Heart right ventricle (tissue), 16 donors: ENCODE data around the gene GTPBP4. TPM values are rescaled to one million over a fixed set of nuclear protein-coding genes. Genes with fewer than 3 reads are reported as not detected.

Experiments
- ATAC-seq, 8 donors: fragments of 200-7000 bp; cut with Tn5 transposase; one replicate each; pipeline ENCODE4 v1.9.1; 2020; ENCODE audit warnings: mild to moderate bottlenecking in 8 of 8, moderate library complexity in 8 of 8, moderate number of reproducible peaks in 1 of 8
- DNase-seq, 2 donors: peaks; one replicate each; pipeline ENCODE4 v3.0.0-alpha.2; 2020
- H3K27ac ChIP-seq, 10 donors: fragments of 200-600 bp; sonication (generic) in 2 of 10; one replicate each; pipeline versions ENCODE4 v1.5.0 to v1.8.0; 2020 to 2022; ENCODE audit warnings: mild to moderate bottlenecking in 3 of 10
- H3K27me3 ChIP-seq, 7 donors: fragments of 200-600 bp; one replicate each; pipeline ENCODE4 v1.8.0; 2021 to 2022; ENCODE audit warnings: mild to moderate bottlenecking in 2 of 7
- H3K36me3 ChIP-seq, 9 donors: fragments of 200-600 bp; sonication (generic) in 1 of 9; one replicate each; pipeline versions ENCODE4 v1.5.0 to v1.8.0; 2020 to 2022; ENCODE audit warnings: mild to moderate bottlenecking in 2 of 9
- H3K4me1 ChIP-seq, 9 donors: fragments of 200-600 bp; sonication (generic) in 1 of 9; one replicate each; pipeline versions ENCODE4 v1.5.0 to v1.8.0; 2020 to 2022; ENCODE audit warnings: mild to moderate bottlenecking in 4 of 9
- H3K4me3 ChIP-seq, 10 donors: fragments of 200-600 bp; sonication (generic) in 2 of 10; one replicate each; pipeline versions ENCODE4 v1.5.0 to v1.8.0; 2020 to 2022; ENCODE audit warnings: mild to moderate bottlenecking in 7 of 10, moderate library complexity in 2 of 10
- H3K9me3 ChIP-seq, 11 donors: fragments of 200-600 bp in 10 of 11; sonication (generic) in 2 of 11; one replicate each; pipeline versions ENCODE4 v1.5.0 to v1.8.0; 2013 to 2022; ENCODE audit warnings: mild to moderate bottlenecking in 2 of 11, control low read depth in 1 of 11, moderate library complexity in 1 of 11
- WGBS, 2 donors: extraction: QIAGEN DNeasy Blood & Tissue Kit; methylation state at CpG; one replicate each; pipeline ENCODE4 v1.1.7; 2013; ENCODE audit warnings: inconsistent platforms in 1 of 2; 5-methylcytosine and 5-hydroxymethylcytosine counted together
- intact Hi-C, 10 donors: fragments of 100-400 bp; cut with DNase I; formaldehyde crosslinking; loops; one replicate each; pipeline versions ENCODE4 v1.11.1 to v1.14.2; 2022
- polyA plus RNA-seq, 2 donors: library from polyadenylated mRNA; stranded (reverse); fragments of 200-250 nt; gene quantifications; one replicate each; pipeline ENCODE4 v1.2.3, GENCODE V29; 2013
- total RNA-seq, 10 donors: library from RNA; stranded (reverse); fragmentation: NEBNext Ultra II Directional in 3 of 10; extraction: Animal tissue kit (Norgen Biotek cat#: 25700) in 3 of 10; gene quantifications; one replicate each; pipeline versions ENCODE4 v1.2.1 to v1.2.4, GENCODE V29; 2021 to 2023
- TF ChIP-seq, protein P1 (sequence below), 9 donors: fragments of 200-600 bp; sonication (generic) in 2 of 9; IDR thresholded peaks; one replicate each; pipeline versions ENCODE4 v1.5.0 to v1.8.0; 2021 to 2022; ENCODE audit warnings: antibody characterized with exemption in 9 of 9, mild to moderate bottlenecking in 5 of 9, moderate library complexity in 1 of 9
- donor health status: Arrhythmogenic right ventricular cardiomyopathy.
- donor health status: ischemic (EF 13 %, LVEDD 7.1; RV severe dilation, severe dysfunction).
- donor health status: healthy with polysubstance abuse.
- donor health status: DM: no; HTN: yes; CAD: no.
- donor health status: DM: no; HTN: no; CAD: no.
- donor health status: ischemic (EF 25% LVEDD 6.9; RV normal size, moderate dysfunction).
- donor health status: ischemic (EF 25% LVEDD 5.7; RV mildly dilated, moderate dysfunction).
- donor health status: healthy.
- donor health status: DM: yes; HTN: yes; CAD: no.
- donor health status: Ischemic cardiomyopathy.
- donor health status: ischemic (EF 35%, LVEDD 5.7; RV mildly dilated, moderate dysfunction).
- donor health status: nonischemic (EF 11% LVEDD 7.7; RV severe dilation, severe dysfunction).
- donor health status: DM: yes; HTN: yes; CAD: no.
- donor health status: PGD.
- donor health status: ischemic (EF 29% LVEDD 5.4; RV normal size, mild dysfunction).
- donor health status: nonischemic (EF 23%, LVEDD 6.1; RV moderate dilation, normal function).

Gene GTPBP4
- total and polyA plus RNA-seq, 12 donors, result 13.0 to 44.9 (median 29.4) TPM

DNA sequence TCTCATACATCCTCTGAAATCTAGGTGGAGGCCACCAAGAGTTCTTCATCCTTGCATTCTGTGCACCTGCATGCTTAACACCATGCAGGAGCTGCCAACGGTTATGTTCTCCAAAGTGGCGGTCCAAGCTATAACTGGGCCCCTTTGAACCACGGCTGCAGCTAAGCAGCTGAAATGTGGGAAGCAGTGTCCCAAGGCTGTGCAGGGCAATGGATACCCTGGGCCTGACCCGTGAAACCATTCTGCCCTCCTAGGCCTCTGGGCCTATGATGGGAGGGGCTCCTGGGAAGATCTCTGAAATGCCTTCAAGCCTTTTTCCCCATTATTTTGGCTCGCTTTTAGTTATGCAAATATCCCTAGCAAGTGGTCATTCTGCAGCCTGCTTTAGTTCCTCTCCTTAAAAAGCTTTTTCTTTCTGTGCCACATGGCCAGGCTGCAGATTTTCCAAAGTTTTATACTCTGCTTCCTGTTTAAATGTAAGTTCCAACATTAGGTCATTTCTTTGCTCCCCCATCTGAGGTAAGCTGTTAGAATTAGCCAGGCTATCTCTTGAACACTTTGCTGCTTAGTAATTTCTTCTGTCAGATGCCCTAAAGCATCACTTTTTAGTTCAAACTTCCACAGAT lies 7.7 kb upstream of the GTPBP4 start:
- TF ChIP-seq, protein P1, sequence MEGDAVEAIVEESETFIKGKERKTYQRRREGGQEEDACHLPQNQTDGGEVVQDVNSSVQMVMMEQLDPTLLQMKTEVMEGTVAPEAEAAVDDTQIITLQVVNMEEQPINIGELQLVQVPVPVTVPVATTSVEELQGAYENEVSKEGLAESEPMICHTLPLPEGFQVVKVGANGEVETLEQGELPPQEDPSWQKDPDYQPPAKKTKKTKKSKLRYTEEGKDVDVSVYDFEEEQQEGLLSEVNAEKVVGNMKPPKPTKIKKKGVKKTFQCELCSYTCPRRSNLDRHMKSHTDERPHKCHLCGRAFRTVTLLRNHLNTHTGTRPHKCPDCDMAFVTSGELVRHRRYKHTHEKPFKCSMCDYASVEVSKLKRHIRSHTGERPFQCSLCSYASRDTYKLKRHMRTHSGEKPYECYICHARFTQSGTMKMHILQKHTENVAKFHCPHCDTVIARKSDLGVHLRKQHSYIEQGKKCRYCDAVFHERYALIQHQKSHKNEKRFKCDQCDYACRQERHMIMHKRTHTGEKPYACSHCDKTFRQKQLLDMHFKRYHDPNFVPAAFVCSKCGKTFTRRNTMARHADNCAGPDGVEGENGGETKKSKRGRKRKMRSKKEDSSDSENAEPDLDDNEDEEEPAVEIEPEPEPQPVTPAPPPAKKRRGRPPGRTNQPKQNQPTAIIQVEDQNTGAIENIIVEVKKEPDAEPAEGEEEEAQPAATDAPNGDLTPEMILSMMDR (IDR thresholded peaks at IDR 0.05), result no peak
- peaks cover 0 to 2% (median 0%) of the 10 kb centered on the region in 9 donors for H3K4me1 ChIP-seq
- WGBS, 2 donors, result 96 to 99% methylated on average over 5 of the region's 5 CpGs
- intact Hi-C loops, result loop anchor here in 5 of 10 donors (10.0 kb wide), 3 partner anchors 46 to 136 kb away; partner anchors contain the start of gene LARP4B (in 1 of the 5)
- no peaks in the 10 kb centered on the region for H3K36me3 ChIP-seq
- no peak overlapping the region for H3K27ac ChIP-seq
- H3K27me3 ChIP-seq, result no peaks in the 10 kb centered on the region
- peaks cover 0 to 42% (median 24%) of the 10 kb centered on the region in 11 donors for H3K9me3 ChIP-seq
- no peak for DNase-seq
- ATAC-seq, result no peak
- no peak overlapping the region for H3K4me3 ChIP-seq

DNA sequence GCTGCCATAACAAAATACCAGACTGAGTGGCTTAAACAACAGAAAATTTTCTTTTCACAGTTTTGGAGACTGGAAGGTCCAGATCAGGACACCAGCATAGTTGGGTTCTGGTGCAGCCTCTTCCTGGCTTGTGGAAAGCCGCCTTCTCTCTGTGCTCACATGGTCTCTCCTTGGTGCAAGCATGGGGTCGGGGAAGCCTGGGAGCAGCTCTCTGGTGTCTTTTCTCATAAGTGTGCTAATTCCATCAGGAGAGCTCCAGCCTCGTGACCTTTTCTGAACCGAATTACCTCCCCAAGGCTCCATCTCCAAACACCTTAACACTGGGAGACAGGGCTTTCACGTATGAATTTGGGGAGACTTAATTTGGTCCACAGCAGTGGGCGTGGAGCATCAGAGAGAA lies 4.8 kb upstream of the GTPBP4 start:
- peaks cover 0 to 28% (median 19%) of the 10 kb centered on the region in 11 donors for H3K9me3 ChIP-seq
- no peak for DNase-seq
- no peak overlapping the region for H3K27ac ChIP-seq
- no peak for ATAC-seq
- peaks cover 5 to 22% (median 11%) of the 10 kb centered on the region in 9 donors for H3K4me1 ChIP-seq
- H3K27me3 ChIP-seq, result no peaks in the 10 kb centered on the region
- no peak overlapping the region for H3K4me3 ChIP-seq
- TF ChIP-seq, protein P1 (IDR thresholded peaks at IDR 0.05), result no peak
- 94 to 96% methylated on average over 6 of the region's 6 CpGs for WGBS, 2 donors
- no peaks in the 10 kb centered on the region for H3K36me3 ChIP-seq
- intact Hi-C loops, result loop anchor here in 5 of 10 donors (10.0 kb wide), 3 partner anchors 49 to 139 kb away; partner anchors contain the start of gene LARP4B (in 1 of the 5)

DNA sequence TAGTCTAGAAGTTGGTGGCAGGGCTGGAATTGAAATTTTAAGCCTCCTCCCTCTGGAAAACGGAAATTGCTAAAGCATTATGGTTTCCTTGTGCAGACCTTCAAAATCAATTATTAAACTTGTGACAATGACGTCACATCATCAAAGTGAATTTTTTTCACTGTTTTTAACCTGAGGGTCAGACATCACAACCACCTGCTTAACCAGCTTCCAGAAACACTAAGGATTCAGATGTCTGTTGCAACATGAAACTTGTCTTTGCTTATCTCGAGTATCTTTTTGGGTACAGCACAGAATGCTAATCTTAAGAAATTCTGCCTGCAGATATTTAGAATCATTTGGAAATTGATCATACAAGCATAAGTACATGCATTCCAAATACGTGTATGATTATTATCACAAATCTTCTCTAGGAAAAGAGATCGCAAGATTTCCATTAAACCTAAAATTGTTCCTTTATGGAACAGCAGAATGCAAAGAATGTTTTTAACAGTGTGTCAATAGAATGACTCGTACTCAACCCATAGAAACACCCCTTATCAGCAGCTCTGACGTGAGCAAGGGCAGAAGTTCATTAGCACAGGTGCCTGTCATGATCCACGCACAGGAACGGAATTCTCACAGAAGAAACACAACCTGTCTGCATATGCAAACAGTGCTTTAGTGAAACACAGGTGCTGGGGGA lies 4.1 kb upstream of the GTPBP4 start:
- ATAC-seq, result no peak
- peaks cover 6 to 26% (median 14%) of the 10 kb centered on the region in 9 donors for H3K4me1 ChIP-seq
- no peak overlapping the region for H3K27ac ChIP-seq
- intact Hi-C loops, result loop anchor here in 5 of 10 donors (10.0 kb wide), 3 partner anchors 49 to 139 kb away; partner anchors contain the start of gene LARP4B (in 1 of the 5)
- TF ChIP-seq, protein P1 (IDR thresholded peaks at IDR 0.05), result no peak
- no peak overlapping the region for H3K4me3 ChIP-seq
- H3K9me3 ChIP-seq, result peaks cover 0 to 21% (median 12%) of the 10 kb centered on the region in 11 donors
- no peaks in the 10 kb centered on the region for H3K27me3 ChIP-seq
- 80 to 84% methylated on average over 9 of the region's 9 CpGs for WGBS, 2 donors
- no peak for DNase-seq
- no peaks in the 10 kb centered on the region for H3K36me3 ChIP-seq

DNA sequence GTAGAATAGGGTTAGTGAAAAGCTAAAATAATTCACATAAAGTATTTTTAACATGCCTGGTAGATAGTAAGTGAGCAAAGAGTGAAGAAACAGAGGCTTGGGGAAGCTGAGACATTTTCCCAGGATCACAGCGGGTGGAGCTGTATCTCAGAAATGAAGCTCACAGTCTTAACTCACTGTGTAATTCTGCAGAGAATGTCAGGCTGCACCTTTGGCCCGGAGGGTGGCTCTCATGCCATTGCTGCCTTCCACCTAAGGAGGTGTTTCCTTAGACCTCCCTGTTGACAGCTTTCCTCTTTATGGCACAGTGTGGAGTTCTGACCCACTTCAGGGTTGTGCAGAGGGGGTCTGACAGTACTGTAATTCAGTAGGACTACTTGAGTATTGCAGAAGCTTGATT lies 2.9 kb upstream of the GTPBP4 start:
- intact Hi-C loops, result loop anchor here in 8 of 10 donors (5.0 to 10.0 kb wide), 7 partner anchors 48 to 473 kb away; partner anchors contain the start of gene LARP4B (in 5 of the 8)
- WGBS, 2 donors, result 94 to 95% methylated on average over 2 of the region's 2 CpGs
- no peak overlapping the region for H3K27ac ChIP-seq
- no peak for DNase-seq
- H3K36me3 ChIP-seq, result peaks cover 0 to 3% (median 0%) of the 10 kb centered on the region in 9 donors
- no peak overlapping the region for H3K4me3 ChIP-seq
- H3K9me3 ChIP-seq, result peaks cover 0 to 8% (median 5%) of the 10 kb centered on the region in 11 donors
- no peak for ATAC-seq
- peaks cover 9 to 38% (median 24%) of the 10 kb centered on the region in 9 donors for H3K4me1 ChIP-seq
- H3K27me3 ChIP-seq, result no peaks in the 10 kb centered on the region
- TF ChIP-seq, protein P1 (IDR thresholded peaks at IDR 0.05), result no peak
